HFF-Myc (cell line): ENCODE results near the gene FCSK.

Experiments
- DNase-seq: peaks from one replicate; pipeline ENCODE4 v3.0.0-alpha.2; 2011; ENCODE audit warnings: low read depth; ENCODE audit errors: extremely low read depth
- H3K4me3 ChIP-seq: replicated peaks from 2 replicates; pipeline ENCODE4 v1.5.1; 2011; ENCODE audit warnings: low read depth, mild to moderate bottlenecking, control low read depth, low read length
- TF ChIP-seq, protein P1 (sequence below): IDR thresholded peaks from 2 replicates; pipeline ENCODE4 v1.5.1; 2012; ENCODE audit warnings: mild to moderate bottlenecking, low read depth, low read length, control low read depth; ENCODE audit errors: missing control alignments

FCSK gene

DNA sequence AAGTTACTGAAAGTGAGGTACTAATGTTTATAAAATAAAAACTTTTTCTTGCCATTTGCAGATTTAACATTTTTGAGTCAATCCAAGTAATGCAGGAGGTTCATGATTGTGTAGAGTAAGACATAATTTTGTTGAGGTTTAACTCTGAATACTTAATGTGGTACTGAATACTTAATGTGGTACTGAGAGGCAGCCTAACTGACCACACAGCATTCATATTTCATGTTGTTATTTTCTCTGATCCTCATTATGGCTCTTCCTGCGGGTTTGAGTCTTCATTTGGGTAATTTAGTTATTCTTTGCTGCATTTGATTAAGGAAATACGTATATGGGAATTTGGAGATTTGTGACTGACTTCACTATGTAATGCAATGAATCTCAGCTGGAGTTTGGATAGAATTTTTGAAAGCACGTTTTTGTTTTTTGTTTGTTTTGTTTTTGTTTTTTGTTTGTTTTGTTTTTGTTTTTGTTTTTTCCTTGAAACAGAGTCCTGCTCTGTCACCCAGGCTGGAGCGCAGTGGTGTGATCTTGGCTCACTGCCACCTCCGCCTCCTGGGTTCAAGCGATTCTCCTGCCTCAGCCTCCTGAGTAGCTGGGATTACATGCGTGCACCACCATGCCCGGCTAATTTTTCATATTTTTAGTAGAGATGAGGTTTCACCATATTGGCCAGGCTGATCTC lies 73.1 kb downstream of the FCSK start:
- no peak for DNase-seq
- H3K4me3 ChIP-seq, result peak overlapping the region; percentile 84

GRCh38 chr16:70529051-70529777 lies 74.8 kb downstream of the FCSK start:
- H3K4me3 ChIP-seq, result peak overlapping the region; percentile 26
- DNase-seq, result no peak
- TF ChIP-seq, protein P1, sequence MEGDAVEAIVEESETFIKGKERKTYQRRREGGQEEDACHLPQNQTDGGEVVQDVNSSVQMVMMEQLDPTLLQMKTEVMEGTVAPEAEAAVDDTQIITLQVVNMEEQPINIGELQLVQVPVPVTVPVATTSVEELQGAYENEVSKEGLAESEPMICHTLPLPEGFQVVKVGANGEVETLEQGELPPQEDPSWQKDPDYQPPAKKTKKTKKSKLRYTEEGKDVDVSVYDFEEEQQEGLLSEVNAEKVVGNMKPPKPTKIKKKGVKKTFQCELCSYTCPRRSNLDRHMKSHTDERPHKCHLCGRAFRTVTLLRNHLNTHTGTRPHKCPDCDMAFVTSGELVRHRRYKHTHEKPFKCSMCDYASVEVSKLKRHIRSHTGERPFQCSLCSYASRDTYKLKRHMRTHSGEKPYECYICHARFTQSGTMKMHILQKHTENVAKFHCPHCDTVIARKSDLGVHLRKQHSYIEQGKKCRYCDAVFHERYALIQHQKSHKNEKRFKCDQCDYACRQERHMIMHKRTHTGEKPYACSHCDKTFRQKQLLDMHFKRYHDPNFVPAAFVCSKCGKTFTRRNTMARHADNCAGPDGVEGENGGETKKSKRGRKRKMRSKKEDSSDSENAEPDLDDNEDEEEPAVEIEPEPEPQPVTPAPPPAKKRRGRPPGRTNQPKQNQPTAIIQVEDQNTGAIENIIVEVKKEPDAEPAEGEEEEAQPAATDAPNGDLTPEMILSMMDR, result peak; percentile 28

More for the DNA sequence above, 73.1 kb downstream of the FCSK start:
- TF ChIP-seq, protein P1, result no peak
